PC-9 (cell line): ENCODE measurements around the gene CABCOCO1. TPM values are rescaled to one million over a fixed set of nuclear protein-coding genes. Genes with fewer than 3 reads are reported as not detected.

ENCODE experiments used
- BruUV-seq: library from RNA; stranded (reverse); fragments of 400-500 nt; replicated peaks from 2 replicates; lab custom pipeline; 2021; lab: Mats Ljungman, UMichigan
- CTCF ChIA-PET: fragments of 300-600 bp; sonication (Branson Sonifier 250); formaldehyde crosslinking; loops from one replicate; lab custom pipeline; 2022; ENCODE audit warnings: antibody characterized with exemption; lab: Charles Lee
- POLR2A ChIA-PET: fragments of 300-600 bp; sonication (Branson Sonifier 250); formaldehyde crosslinking; loops from one replicate; lab custom pipeline; 2022; ENCODE audit warnings: antibody characterized with exemption; ENCODE audit not compliant: unreplicated experiment; lab: Charles Lee
- DNase-seq, 2 experiments: peaks; one replicate each; pipeline versions ENCODE4 v3.0.0 to v3.0.0-alpha.2; 2015 to 2022; ENCODE audit warnings: mixed read lengths in 1 of 2
- H2AFZ ChIP-seq: fragments of 200-600 bp; sonication (generic); 2 replicates; pipeline ENCODE4 v1.8.1; 2017; ENCODE audit warnings: antibody characterized with exemption
- H3F3A ChIP-seq: fragments of 200-600 bp; sonication (generic); 2 replicates; pipeline ENCODE4 v1.8.1; 2017; ENCODE audit warnings: antibody characterized with exemption, mild to moderate bottlenecking, low read depth; ENCODE audit not compliant: insufficient read depth
- H3K27ac ChIP-seq: fragments of 200-600 bp; sonication (generic); 2 replicates; pipeline ENCODE4 v1.6.1; 2016; ENCODE audit warnings: mixed run types
- H3K27me3 ChIP-seq: fragments of 200-600 bp; sonication (generic); 2 replicates; pipeline ENCODE4 v1.6.1; 2016; ENCODE audit warnings: low read depth, mixed run types; ENCODE audit not compliant: insufficient read depth
- H3K36me3 ChIP-seq: fragments of 200-600 bp; sonication (generic); 2 replicates; pipeline ENCODE4 v1.6.1; 2016; ENCODE audit warnings: low read depth, mixed run types
- H3K4me1 ChIP-seq: fragments of 200-600 bp; sonication (generic); replicated peaks from 2 replicates; pipeline ENCODE4 v1.6.1; 2016; ENCODE audit warnings: mixed run types; ENCODE audit not compliant: insufficient read depth
- H3K4me2 ChIP-seq: fragments of 200-600 bp; sonication (generic); 2 replicates; pipeline ENCODE4 v1.6.1; 2017; ENCODE audit warnings: mixed run types
- H3K4me3 ChIP-seq: fragments of 200-600 bp; sonication (generic); 2 replicates; pipeline ENCODE4 v1.6.1; 2016; ENCODE audit warnings: mixed run types
- H3K79me2 ChIP-seq: fragments of 200-600 bp; sonication (generic); 2 replicates; pipeline ENCODE4 v1.6.1; 2017; ENCODE audit warnings: low read depth, mixed run types
- H3K9me2 ChIP-seq: fragments of 200-600 bp; sonication (generic); 2 replicates; pipeline ENCODE4 v1.8.1; 2017; ENCODE audit warnings: mild to moderate bottlenecking; ENCODE audit not compliant: insufficient read depth
- H3K9me3 ChIP-seq: fragments of 200-600 bp; sonication (generic); 2 replicates; pipeline ENCODE4 v1.8.1; 2016; ENCODE audit warnings: low read depth; ENCODE audit not compliant: insufficient read depth
- H4K20me1 ChIP-seq: fragments of 200-600 bp; sonication (generic); 2 replicates; pipeline ENCODE4 v1.8.1; 2017; ENCODE audit not compliant: insufficient read depth
- EZH2 ChIP-seq: fragments of 200-600 bp; sonication (generic); IDR thresholded peaks from 2 replicates; pipeline ENCODE4 v1.8.0; 2017; ENCODE audit warnings: antibody characterized with exemption, low read depth
- intact Hi-C: fragments of 100-400 bp; cut with micrococcal nuclease; formaldehyde crosslinking; loops from one replicate; pipeline ENCODE4 v1.10.0; 2022; ENCODE audit not compliant: unreplicated experiment
- total RNA-seq: library from RNA; stranded (reverse); gene quantifications from 2 replicates; pipeline ENCODE4 v1.2.3, GENCODE V29; 2021
- TF ChIP-seq, protein P1 (sequence below): fragments of 200-600 bp; sonication (generic); conservative IDR thresholded peaks from 2 replicates; pipeline ENCODE4 v1.6.1; 2017; ENCODE audit warnings: mixed run types, antibody characterized with exemption, mild to moderate bottlenecking, moderate library complexity

Gene CABCOCO1
- total RNA-seq, 1 experiment from 2014 or later, result not detected

DNA sequence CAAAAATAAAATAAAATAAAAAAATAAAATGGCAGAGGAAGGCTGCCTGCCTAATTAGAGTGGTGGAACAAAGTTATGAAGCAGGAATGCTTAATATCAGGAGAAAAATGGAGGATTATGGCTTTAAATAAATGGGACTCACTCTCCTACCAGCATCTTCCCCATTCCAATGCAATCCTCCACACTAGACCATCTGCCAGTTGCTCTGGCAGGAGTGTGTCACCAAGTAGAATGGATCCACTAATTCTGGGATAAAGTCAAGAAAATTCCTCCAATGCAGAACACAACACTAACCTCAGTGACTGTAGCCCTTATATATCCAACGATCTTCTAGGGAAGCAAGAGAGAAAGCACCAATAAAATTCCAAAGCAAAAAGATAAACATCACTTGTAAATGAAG, 126.3 kb downstream of the CABCOCO1 start:
- DNase-seq, result no peak
- H3K4me2 ChIP-seq, result no peak overlapping the region
- H3K9me3 ChIP-seq, result peaks cover 6% of the 10 kb centered on the region; the same call in 1 of the 2 replicates
- H3K36me3 ChIP-seq, result no peaks in the 10 kb centered on the region
- H3K4me1 ChIP-seq, result peaks cover 19% of the 10 kb centered on the region
- H3K27me3 ChIP-seq, result no peaks in the 10 kb centered on the region
- H3K79me2 ChIP-seq, result no peaks in the 10 kb centered on the region
- no peak overlapping the region for H3K27ac ChIP-seq
- H4K20me1 ChIP-seq, result no peaks in the 10 kb centered on the region
- H3K4me3 ChIP-seq, result no peak overlapping the region
- POLR2A ChIA-PET, result no interaction called here
- no peaks in the 10 kb centered on the region for H3F3A ChIP-seq
- no peak for TF ChIP-seq EZH2
- TF ChIP-seq, protein P1, sequence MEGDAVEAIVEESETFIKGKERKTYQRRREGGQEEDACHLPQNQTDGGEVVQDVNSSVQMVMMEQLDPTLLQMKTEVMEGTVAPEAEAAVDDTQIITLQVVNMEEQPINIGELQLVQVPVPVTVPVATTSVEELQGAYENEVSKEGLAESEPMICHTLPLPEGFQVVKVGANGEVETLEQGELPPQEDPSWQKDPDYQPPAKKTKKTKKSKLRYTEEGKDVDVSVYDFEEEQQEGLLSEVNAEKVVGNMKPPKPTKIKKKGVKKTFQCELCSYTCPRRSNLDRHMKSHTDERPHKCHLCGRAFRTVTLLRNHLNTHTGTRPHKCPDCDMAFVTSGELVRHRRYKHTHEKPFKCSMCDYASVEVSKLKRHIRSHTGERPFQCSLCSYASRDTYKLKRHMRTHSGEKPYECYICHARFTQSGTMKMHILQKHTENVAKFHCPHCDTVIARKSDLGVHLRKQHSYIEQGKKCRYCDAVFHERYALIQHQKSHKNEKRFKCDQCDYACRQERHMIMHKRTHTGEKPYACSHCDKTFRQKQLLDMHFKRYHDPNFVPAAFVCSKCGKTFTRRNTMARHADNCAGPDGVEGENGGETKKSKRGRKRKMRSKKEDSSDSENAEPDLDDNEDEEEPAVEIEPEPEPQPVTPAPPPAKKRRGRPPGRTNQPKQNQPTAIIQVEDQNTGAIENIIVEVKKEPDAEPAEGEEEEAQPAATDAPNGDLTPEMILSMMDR, result no peak
- CTCF ChIA-PET, result no interaction called here
- no peaks in the 10 kb centered on the region for H3K9me2 ChIP-seq
- no TSS peak for BruUV-seq
- H2AFZ ChIP-seq, result no peak overlapping the region
- intact Hi-C loops, result loop anchor here (5.0 to 10.0 kb wide), 2 partner anchors 48 to 596 kb away; no protein-coding TSS in a partner anchor

DNA sequence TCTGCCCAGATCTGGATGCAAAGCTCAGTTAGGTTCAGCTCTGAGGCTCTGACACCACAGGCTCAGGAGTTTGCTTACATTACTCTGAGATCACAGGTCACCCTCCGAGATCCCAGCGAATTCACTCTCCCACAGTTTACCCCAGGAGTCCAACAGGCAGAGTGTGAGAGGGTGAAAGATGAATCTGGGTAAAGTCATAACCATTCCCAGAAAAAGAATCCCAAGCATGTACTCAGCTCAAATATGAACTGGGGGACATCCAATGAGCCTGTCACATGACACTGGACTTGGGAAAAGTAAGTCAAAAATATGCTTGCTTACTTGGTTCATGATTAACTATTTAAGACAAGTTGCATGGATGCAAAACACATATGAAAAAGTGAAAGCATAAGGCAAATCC, 128.5 kb downstream of the CABCOCO1 start:
- Histone ChIP-seq H3K36me3 (no peaks in the 10 kb centered on the region), H2AFZ (no peak overlapping the region), H3K4me3 (no peak overlapping the region), H3K4me1 (peaks cover 16% of the 10 kb centered on the region), H3K9me2 (no peaks in the 10 kb centered on the region), H3K27ac (no peak overlapping the region), H3K4me2 (no peak overlapping the region), H3K27me3 (no peaks in the 10 kb centered on the region), H4K20me1 (no peaks in the 10 kb centered on the region), H3F3A (no peaks in the 10 kb centered on the region), H3K79me2 (no peaks in the 10 kb centered on the region), H3K9me3 (peaks cover 6% of the 10 kb centered on the region; the same call in 1 of the 2 replicates)
- POLR2A ChIA-PET, result no interaction called here
- no TSS peak for BruUV-seq
- TF ChIP-seq, protein P1, result no peak
- TF ChIP-seq EZH2, result no peak
- CTCF ChIA-PET, result no interaction called here
- DNase-seq, result no peak
- intact Hi-C loops, result no loop called here

DNA sequence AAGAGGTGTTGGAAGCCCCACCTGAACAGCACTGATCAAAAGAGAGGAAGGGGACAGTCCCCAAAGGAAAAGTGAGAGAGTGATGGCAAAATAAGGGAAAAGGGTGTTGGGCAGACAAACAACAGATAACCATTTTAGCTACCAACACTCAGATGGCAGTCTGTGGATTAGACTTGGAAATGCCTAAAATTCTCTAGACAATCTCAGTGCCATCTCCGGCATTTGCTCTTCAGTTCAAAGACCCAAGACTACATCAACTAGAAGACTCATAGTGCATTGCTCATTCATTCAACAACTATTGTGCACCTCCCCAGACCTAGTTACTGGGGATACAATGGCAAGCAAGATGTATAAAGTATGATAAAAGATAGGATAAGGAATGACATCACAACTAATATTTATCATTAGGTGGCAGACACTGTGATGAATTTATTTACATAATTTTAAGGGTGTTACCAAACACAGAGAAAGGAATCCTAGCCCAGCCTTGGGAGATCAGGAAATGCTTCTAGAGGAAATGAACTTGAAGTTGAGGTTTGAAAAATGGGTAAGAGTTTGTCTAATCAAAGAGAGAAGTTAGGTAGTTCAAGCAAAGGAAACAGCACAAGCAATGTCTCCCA, 129.5 kb downstream of the CABCOCO1 start:
- intact Hi-C loops, result no loop called here
- H3K79me2 ChIP-seq, result no peaks in the 10 kb centered on the region

More for the DNA sequence above, 129.5 kb downstream of the CABCOCO1 start:
- TF ChIP-seq, protein P1, result no peak
- TF ChIP-seq EZH2, result no peak
- no peak for DNase-seq
- Histone ChIP-seq H2AFZ (no peak overlapping the region), H3K27ac (no peak overlapping the region), H3K27me3 (no peaks in the 10 kb centered on the region), H3K4me3 (no peak overlapping the region), H3K36me3 (no peaks in the 10 kb centered on the region), H4K20me1 (no peaks in the 10 kb centered on the region), H3K4me1 (peaks cover 6% of the 10 kb centered on the region), H3K9me3 (peaks cover 6% of the 10 kb centered on the region; the same call in 1 of the 2 replicates), H3F3A (no peaks in the 10 kb centered on the region), H3K4me2 (no peak overlapping the region), H3K9me2 (no peaks in the 10 kb centered on the region)
- BruUV-seq, result no TSS peak
- POLR2A ChIA-PET, result no interaction called here
- CTCF ChIA-PET, result no interaction called here
